ENCODE results near the gene TNIK.

Gene TNIK

GRCh38 chr3:171284308-171285075, 175.7 kb downstream of the TNIK start:
- Histone ChIP-seq H3K27ac (ENCODE audit: low read depth, low read length, poor library complexity, severe bottlenecking) (no peak overlapping the region), H3K4me3 (ENCODE audit: low read depth, low read length, poor library complexity, severe bottlenecking) (no peak overlapping the region), H3K27me3 (ENCODE audit: insufficient read depth, low read length) (0 out of 2 replicates have a peak, but pooled peaks cover 7% of the 10 kb centered on the region), H3K9me3 (ENCODE audit: low read length) (no peaks in the 10 kb centered on the region), H3K4me1 (ENCODE audit: insufficient read depth, low read length, severe bottlenecking) (no peaks in the 10 kb centered on the region), H4K20me1 (ENCODE audit: insufficient read depth, low read length) (no peaks in the 10 kb centered on the region), H3K9me2 (ENCODE audit: low read depth, low read length) (no peaks in the 10 kb centered on the region), H3F3A (ENCODE audit: insufficient read depth, low read length) (no peaks in the 10 kb centered on the region), H3K79me2 (ENCODE audit: insufficient read depth, low read length) (no peaks in the 10 kb centered on the region), H3K36me3 (ENCODE audit: insufficient read depth, low read length) (no peaks in the 10 kb centered on the region), H2AFZ (ENCODE audit: low read length) (no peak overlapping the region), H3K4me2 (ENCODE audit: low read length) (no peak overlapping the region), H3K9ac (ENCODE audit: low read length) (no peak overlapping the region)
- TF ChIP-seq CTCF (IDR thresholded peaks at IDR 0.05; ENCODE audit: low read length) (no peak), EZH2 (IDR thresholded peaks at IDR 0.05; ENCODE audit: borderline replicate concordance, low read length) (no peak)

GRCh38 chr3:171283848-171284222, 176.4 kb downstream of the TNIK start:
- H3K79me2 ChIP-seq (ENCODE audit: insufficient read depth, low read length), result no peaks in the 10 kb centered on the region
- 0 out of 2 replicates have a peak, but pooled peaks cover 7% of the 10 kb centered on the region for H3K27me3 ChIP-seq (ENCODE audit: insufficient read depth, low read length)
- H3K9me3 ChIP-seq (ENCODE audit: low read length), result no peaks in the 10 kb centered on the region
- no peaks in the 10 kb centered on the region for H3F3A ChIP-seq (ENCODE audit: insufficient read depth, low read length)
- H3K4me3 ChIP-seq (ENCODE audit: low read depth, low read length, poor library complexity, severe bottlenecking), result no peak overlapping the region
- no peak overlapping the region for H3K27ac ChIP-seq (ENCODE audit: low read depth, low read length, poor library complexity, severe bottlenecking)
- no peak for TF ChIP-seq EZH2 (IDR thresholded peaks at IDR 0.05; ENCODE audit: borderline replicate concordance, low read length)
- no peak for TF ChIP-seq CTCF (IDR thresholded peaks at IDR 0.05; ENCODE audit: low read length)
- H3K4me1 ChIP-seq (ENCODE audit: insufficient read depth, low read length, severe bottlenecking), result no peaks in the 10 kb centered on the region
- no peak overlapping the region for H2AFZ ChIP-seq (ENCODE audit: low read length)
- H3K4me2 ChIP-seq (ENCODE audit: low read length), result no peak overlapping the region
- no peaks in the 10 kb centered on the region for H4K20me1 ChIP-seq (ENCODE audit: insufficient read depth, low read length)
- no peak overlapping the region for H3K9ac ChIP-seq (ENCODE audit: low read length)
- no peaks in the 10 kb centered on the region for H3K36me3 ChIP-seq (ENCODE audit: insufficient read depth, low read length)
- H3K9me2 ChIP-seq (ENCODE audit: low read depth, low read length), result no peaks in the 10 kb centered on the region

GRCh38 chr3:171283183-171283847, 176.9 kb downstream of the TNIK start:
- H3K79me2 ChIP-seq (ENCODE audit: insufficient read depth, low read length), result no peaks in the 10 kb centered on the region
- no peak overlapping the region for H2AFZ ChIP-seq (ENCODE audit: low read length)
- no peak overlapping the region for H3K4me2 ChIP-seq (ENCODE audit: low read length)
- H3K4me3 ChIP-seq (ENCODE audit: low read depth, low read length, poor library complexity, severe bottlenecking), result no peak overlapping the region
- no peak overlapping the region for H3K9ac ChIP-seq (ENCODE audit: low read length)
- no peaks in the 10 kb centered on the region for H3K9me2 ChIP-seq (ENCODE audit: low read depth, low read length)
- H4K20me1 ChIP-seq (ENCODE audit: insufficient read depth, low read length), result no peaks in the 10 kb centered on the region
- H3K9me3 ChIP-seq (ENCODE audit: low read length), result no peaks in the 10 kb centered on the region
- H3K36me3 ChIP-seq (ENCODE audit: insufficient read depth, low read length), result no peaks in the 10 kb centered on the region
- H3K4me1 ChIP-seq (ENCODE audit: insufficient read depth, low read length, severe bottlenecking), result no peaks in the 10 kb centered on the region
- 0 out of 2 replicates have a peak, but pooled peaks cover 7% of the 10 kb centered on the region for H3K27me3 ChIP-seq (ENCODE audit: insufficient read depth, low read length)
- no peak overlapping the region for H3K27ac ChIP-seq (ENCODE audit: low read depth, low read length, poor library complexity, severe bottlenecking)
- H3F3A ChIP-seq (ENCODE audit: insufficient read depth, low read length), result no peaks in the 10 kb centered on the region
- TF ChIP-seq CTCF (IDR thresholded peaks at IDR 0.05; ENCODE audit: low read length) (no peak), EZH2 (IDR thresholded peaks at IDR 0.05; ENCODE audit: borderline replicate concordance, low read length) (no peak)

All from OCI-LY1 (cell line).